NCI-H748 (cell line): ENCODE data around the gene REG3A.
A peak's percentile ranks its signal among the peaks of the same experiment; 100 is the strongest.

ENCODE experiments used
- DNase-seq: peaks from one replicate; lab custom pipeline; 2025; ENCODE audit not compliant: unreplicated experiment; lab: John Stamatoyannopoulos, UW

The REG3A gene

DNA sequence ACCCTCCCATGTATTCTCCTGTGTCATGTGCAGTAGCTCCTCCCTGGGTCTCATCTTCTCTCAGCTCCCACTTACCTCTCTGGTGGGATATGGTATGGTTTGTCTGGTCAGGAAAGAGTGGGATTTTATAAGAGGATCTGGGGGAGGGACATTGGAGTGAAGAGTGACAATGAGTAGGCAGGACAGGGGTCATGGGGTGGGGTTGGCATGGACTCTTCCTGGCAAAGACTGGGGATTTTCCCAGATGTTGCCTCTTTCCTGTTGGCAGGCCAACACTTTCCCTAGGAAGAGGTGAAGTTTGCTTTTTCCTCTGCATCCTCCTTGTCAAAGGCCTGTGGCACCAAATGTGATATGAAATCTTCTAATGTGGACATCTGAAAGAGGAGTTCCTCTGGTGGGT is at the start of gene REG3A:
Gene REG3A, minus strand, starts transcription at position 101 of the 400 bp plus-strand sequence. CDS start 348 bp downstream, outside the sequence.
- no peak for DNase-seq

- DNase-seq, result no peak
Observed at GRCh38 chr2:79200762-79201161, 41.2 kb upstream of the REG3A start.

GRCh38 chr2:79191816-79192215 is 32.3 kb upstream of the REG3A start:
- DNase-seq, result no peak

- DNase-seq, result no peak
Observed at GRCh38 chr2:79191081-79191480, 31.5 kb upstream of the REG3A start.

DNA sequence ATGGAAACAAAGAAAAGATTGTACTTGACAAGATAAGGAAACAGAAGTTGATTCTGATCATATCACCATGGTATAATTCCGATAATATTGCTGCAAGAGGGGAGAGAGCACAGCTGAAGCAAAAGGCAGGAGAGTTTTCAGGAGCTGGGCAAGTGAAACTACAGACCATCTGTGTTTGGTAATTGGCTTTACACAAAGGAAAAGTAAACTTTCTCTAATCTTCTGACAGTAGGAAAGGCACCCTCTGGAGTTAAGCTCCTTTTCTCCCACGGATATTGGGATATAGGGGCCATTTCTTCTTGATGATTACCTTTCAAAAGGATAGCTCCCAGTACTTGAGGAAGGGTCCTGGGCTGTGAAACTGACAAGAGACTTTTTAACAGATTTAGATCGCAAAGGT is 29.9 kb upstream of the REG3A start:
- DNase-seq, result no peak

GRCh38 chr2:79181617-79182016 is 22.1 kb upstream of the REG3A start:
- no peak for DNase-seq

GRCh38 chr2:79180092-79180491 is 20.5 kb upstream of the REG3A start:
- DNase-seq, result peak; percentile 70

DNA sequence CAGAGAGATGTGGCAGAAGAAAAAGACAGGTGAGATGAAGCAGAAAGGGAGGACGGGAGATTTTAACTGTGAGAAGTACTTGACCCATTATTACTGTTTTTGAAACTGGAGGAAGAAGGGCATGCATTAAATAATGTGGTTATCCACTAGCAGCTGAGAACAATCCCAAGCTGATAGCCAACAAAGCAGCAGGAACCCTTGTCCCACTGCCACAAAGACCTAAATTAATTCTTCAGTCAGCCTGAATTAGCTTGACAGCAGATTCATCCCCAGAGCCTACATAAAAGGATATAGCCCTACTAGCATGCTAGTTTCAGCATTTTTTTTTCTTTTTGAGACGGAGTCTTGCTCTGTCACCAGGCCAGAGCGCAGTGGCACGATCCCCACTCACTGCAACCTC is 19.5 kb upstream of the REG3A start:
- DNase-seq, result no peak

- peak; percentile 27 for DNase-seq
Observed at GRCh38 chr2:79178076-79178674, 18.6 kb upstream of the REG3A start.

DNA sequence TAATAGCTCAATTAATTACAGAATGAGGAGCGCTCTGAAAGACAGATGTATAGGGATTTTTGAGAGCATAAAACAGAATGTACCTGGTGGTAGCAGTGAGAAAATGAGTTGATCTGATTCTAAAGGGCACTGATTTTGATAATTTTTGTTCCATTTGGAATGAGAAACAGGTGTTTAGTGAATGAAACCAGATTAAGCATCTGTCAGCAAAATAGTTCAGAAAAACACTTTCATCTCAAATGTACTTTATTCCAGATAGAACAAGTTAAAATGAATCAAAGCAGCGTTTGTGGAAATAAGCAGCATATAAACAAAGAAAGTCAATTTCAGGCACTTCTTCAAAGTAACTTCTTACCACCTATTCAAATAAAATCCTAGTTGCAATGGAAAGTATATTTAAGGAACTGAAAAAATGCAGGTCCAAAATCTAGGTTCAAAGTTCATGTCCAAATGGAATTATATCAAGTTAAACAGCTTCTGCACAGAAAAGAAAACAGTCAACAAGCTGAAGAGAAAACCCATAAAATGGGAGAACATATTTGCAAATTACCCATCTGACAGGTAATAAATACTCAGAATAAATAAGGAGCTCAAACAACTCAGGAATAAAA is 11.9 kb upstream of the REG3A start:
- DNase-seq, result no peak

DNA sequence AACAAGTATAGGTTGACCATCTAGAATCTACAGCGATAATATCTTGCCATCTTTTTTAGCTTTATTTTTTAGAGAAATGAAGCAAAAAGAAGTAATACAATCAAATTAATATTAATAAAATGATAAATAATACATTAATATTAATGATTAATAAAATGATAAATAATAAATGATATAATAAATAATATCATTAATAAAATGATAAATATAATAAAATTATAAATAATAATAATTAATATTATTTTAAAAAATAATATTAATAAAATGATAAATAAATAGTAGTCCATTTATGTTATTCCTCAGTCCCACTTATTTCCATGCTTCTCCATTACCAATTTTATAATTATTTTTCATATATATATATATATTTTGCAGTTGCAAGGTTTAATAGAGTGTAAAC is 3.2 kb upstream of the REG3A start:
- DNase-seq, result no peak

- no peak for DNase-seq
Observed at GRCh38 chr2:79162132-79162531, 2.6 kb upstream of the REG3A start.

DNA sequence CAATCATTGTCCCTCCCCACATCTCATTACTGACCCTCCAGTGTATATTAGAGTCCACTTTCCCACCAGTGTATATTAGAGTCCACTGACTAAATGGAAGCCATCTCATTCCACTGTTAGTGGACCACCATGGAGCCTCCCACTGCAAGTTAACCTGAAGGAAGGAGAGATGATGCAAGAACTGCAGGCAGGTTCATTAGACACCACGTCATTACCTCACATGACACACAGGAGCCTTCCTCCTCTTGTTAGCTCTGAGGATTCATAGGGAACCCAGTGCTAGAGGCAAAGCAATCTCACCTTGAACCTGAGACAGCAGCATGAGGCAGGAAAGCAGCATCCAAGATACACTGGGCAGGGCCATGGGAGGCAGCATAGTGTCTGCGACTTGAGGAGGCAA is 523 bp downstream of the REG3A start:
- DNase-seq, result no peak

DNA sequence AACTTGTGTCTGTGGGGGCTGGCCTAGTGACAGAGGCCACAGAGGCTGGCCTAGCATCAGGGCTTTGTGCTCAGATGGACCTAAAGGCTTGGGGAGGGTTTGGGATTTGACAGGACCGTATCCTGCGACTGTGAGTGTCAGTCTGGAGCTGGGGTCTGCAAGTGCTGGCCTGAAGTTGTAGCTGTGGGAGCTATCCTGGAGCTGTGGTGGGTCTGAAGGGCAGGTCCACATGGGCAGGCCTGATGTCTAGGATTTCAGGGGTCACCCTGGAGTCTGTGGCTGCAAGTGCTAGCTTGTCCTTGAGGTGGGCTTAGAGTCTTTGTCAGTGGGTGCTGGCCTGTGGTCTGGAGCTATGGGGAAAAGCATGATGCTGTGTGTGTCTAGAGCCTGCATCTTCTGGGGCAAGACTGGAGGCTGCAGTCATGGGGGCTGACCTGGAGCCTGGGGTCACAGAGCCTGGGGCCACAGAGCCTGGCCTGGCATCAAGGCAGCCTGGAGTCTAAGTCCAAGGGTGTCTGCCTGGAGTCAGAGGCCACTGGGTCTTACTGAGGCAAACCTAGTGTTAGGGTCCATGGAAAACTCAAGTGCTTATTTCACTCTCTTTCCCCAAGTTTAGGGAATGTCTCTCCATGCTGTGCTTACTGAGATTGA is 3.6 kb downstream of the REG3A start:
- DNase-seq, result no peak

GRCh38 chr2:79139423-79139822 is 20.1 kb downstream of the REG3A start:
- DNase-seq, result no peak

DNA sequence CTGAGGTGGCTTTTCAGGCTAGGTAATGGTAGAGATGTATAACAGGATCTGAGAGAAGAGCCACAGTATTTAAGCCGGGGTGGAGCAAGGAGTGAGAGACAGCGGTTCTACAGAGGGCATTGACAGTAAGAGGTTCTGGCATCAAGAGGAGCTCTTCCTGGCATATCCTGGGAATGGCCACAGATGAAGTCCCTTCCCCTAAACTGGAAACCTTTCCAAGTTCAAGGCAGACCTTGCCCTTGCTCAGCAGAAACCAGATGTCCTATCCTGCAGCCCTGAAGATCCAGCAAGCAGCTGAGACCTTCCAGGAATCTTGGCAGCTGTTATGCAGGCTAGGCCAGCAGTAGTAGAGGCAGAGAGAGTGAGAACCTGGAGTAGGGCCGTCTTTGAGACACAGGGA is 21.2 kb downstream of the REG3A start:
- no peak for DNase-seq

GRCh38 chr2:79131687-79132086 is 27.9 kb downstream of the REG3A start:
- no peak for DNase-seq

- no peak for DNase-seq
Observed at GRCh38 chr2:79129804-79130203, 29.7 kb downstream of the REG3A start.

- no peak for DNase-seq
Observed at GRCh38 chr2:79129260-79129659, 30.3 kb downstream of the REG3A start.

DNA sequence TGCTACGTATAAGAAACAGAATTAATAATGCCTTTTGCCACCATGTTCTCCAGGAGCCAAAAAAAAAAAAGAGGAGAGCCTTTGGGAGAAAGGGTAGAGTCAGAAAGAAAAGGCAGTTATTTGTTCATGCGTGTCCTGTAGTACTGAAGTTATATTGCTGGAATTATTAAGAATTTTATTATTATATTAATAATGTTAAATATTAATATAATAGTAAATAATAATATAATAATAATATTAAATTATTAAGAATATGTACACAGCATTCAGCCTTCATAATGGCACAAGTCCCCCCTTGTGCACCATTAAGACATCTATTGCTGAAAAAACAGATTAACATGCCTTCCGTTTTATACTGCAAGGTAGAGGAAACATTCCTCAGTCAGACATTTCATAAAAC is 31.1 kb downstream of the REG3A start:
- no peak for DNase-seq

DNA sequence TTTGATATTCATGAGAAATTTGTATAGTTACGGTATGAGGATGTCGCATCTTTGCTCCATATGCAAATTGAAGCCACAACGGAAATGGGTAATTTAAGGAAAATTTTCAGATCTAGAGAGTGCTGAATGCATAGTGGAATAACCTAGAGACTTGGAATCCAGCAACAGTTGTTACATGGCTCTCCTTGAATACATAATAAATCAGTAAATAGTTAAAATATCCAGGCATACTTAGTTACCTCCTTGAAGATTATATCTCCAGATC is 33.9 kb downstream of the REG3A start:
- no peak for DNase-seq

- DNase-seq, result no peak
Observed at GRCh38 chr2:79124907-79125720, 34.4 kb downstream of the REG3A start.
